Astrocyte (in vitro differentiated cells and primary cell): ENCODE measurements around the gene NOX3. TPM values are rescaled to one million over a fixed set of nuclear protein-coding genes. Genes with fewer than 3 reads are reported as not detected.

ENCODE experiments used
- DNase-seq: peaks from one replicate; pipeline ENCODE4 v3.0.0-alpha.2; 2010; ENCODE audit warnings: low read depth
- FAIRE-seq: peaks from 2 replicates; lab custom pipeline; 2011; peaks lifted over from hg19 to GRCh38; lab: Jason Lieb, UNC
- H2AFZ ChIP-seq: 2 replicates; pipeline ENCODE4 v1.6.0; 2012; ENCODE audit warnings: low read depth, low read length, inconsistent platforms
- H3K27ac ChIP-seq: 2 replicates; pipeline ENCODE4 v1.5.1; 2011; ENCODE audit warnings: low read depth, low read length, inconsistent platforms
- H3K27me3 ChIP-seq: 2 replicates; pipeline ENCODE4 v1.6.0; 2011; ENCODE audit warnings: low read length, inconsistent platforms; ENCODE audit not compliant: insufficient read depth
- H3K36me3 ChIP-seq: 2 replicates; pipeline ENCODE4 v1.5.1; 2011; ENCODE audit warnings: low read length, inconsistent platforms; ENCODE audit not compliant: insufficient read depth
- H3K4me1 ChIP-seq: 2 replicates; pipeline ENCODE4 v1.5.1; 2011; ENCODE audit warnings: low read length, inconsistent platforms; ENCODE audit not compliant: insufficient read depth
- H3K4me2 ChIP-seq: 2 replicates; pipeline ENCODE4 v1.6.0; 2012; ENCODE audit warnings: low read length, inconsistent platforms
- H3K4me3 ChIP-seq: 2 replicates; pipeline ENCODE4 v1.5.1; 2011; ENCODE audit warnings: low read depth, mild to moderate bottlenecking, low read length, inconsistent platforms; ENCODE audit not compliant: insufficient read depth
- H3K79me2 ChIP-seq: 2 replicates; pipeline ENCODE4 v1.6.0; 2012; ENCODE audit warnings: mild to moderate bottlenecking, low read length, inconsistent platforms; ENCODE audit not compliant: insufficient read depth
- H3K9ac ChIP-seq: 2 replicates; pipeline ENCODE4 v1.6.0; 2012; ENCODE audit warnings: mild to moderate bottlenecking, low read length, inconsistent platforms
- H3K9me3 ChIP-seq: 2 replicates; pipeline ENCODE4 v1.5.1; 2012; ENCODE audit warnings: low read depth, mild to moderate bottlenecking, low read length, inconsistent platforms; ENCODE audit not compliant: insufficient read depth
- H4K20me1 ChIP-seq: 2 replicates; pipeline ENCODE4 v1.6.0; 2012; ENCODE audit warnings: low read length, inconsistent platforms; ENCODE audit not compliant: insufficient read depth
- H3K27ac Mint-ChIP-seq: one replicate; pipeline ENCODE4 v1.8.0; 2021; ENCODE audit warnings: mild to moderate bottlenecking, mixed read lengths; ENCODE audit not compliant: unreplicated experiment
- H3K27me3 Mint-ChIP-seq: one replicate; pipeline ENCODE4 v1.8.0; 2021; ENCODE audit warnings: low read depth, mixed read lengths; ENCODE audit not compliant: unreplicated experiment
- H3K36me3 Mint-ChIP-seq: one replicate; pipeline ENCODE4 v1.8.0; 2021; ENCODE audit warnings: low read depth, mixed read lengths; ENCODE audit not compliant: unreplicated experiment
- H3K4me1 Mint-ChIP-seq: one replicate; pipeline ENCODE4 v1.8.0; 2021; ENCODE audit warnings: low read depth, mixed read lengths; ENCODE audit not compliant: unreplicated experiment
- H3K4me3 Mint-ChIP-seq: one replicate; pipeline ENCODE4 v1.8.0; 2021; ENCODE audit warnings: mild to moderate bottlenecking, moderate library complexity, mixed read lengths; ENCODE audit not compliant: unreplicated experiment
- H3K9me3 Mint-ChIP-seq: one replicate; pipeline ENCODE4 v1.8.0; 2021; ENCODE audit warnings: mild to moderate bottlenecking, mixed read lengths; ENCODE audit not compliant: unreplicated experiment
- EZH2 ChIP-seq: IDR thresholded peaks from 2 replicates; pipeline ENCODE4 v1.6.1; 2012; ENCODE audit warnings: mild to moderate bottlenecking, low read length, inconsistent platforms; ENCODE audit not compliant: insufficient read depth
- total RNA-seq: library from RNA; stranded (reverse); gene quantifications from 2 replicates; pipeline ENCODE4 v1.2.1, GENCODE V29; 2021
- TF ChIP-seq, protein P1 (sequence below): IDR thresholded peaks from 2 replicates; pipeline ENCODE4 v1.5.1; 2011; ENCODE audit warnings: low read depth, mild to moderate bottlenecking, inconsistent platforms, low read length, moderate library complexity; ENCODE audit not compliant: insufficient read depth

NOX3 gene
- total RNA-seq, 1 donor from 2014 or later, result 0.30 TPM

DNA sequence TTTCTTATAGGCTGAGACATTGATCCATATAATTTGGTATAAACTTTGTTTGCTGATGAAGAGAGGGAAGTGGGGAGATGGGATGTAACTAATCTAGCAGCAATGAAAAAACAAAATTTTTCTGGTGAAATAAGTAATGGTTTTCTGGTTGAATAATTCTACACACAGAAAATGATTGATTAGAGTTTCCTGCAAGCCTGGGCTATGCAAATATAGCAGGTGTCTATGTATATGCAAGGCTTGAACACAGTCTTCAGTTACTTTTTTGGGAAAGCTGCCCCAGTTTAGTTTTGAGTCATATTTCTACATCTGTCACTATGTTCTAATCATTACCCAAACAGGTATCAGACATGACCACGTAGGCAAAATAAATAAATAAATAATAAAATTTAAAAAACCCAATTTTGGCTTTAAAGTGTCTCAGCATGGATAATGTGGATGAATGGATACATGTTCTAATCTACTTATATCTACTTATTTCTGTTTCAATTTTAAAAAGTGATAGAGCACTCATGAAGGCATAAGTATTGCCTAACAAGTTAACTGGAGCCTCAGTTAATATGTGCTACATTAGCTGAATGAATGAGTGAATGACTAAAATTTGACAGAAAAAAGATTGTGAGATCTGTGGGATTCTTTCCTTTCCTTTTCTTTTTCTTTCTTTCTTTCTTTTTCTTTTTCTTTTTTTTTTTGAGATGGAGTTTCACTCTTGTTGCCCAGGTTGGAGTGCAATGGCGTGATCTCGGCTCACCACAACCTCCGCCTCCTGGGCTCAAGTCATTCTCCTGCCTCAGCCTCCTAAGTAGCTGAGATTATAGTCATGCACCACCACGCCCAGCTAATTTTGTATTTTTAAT lies 104.1 kb downstream of the NOX3 start:
- Mint-ChIP-seq H3K27ac (no peak overlapping the region), H3K4me1 (no peaks in the 10 kb centered on the region), H3K9me3 (peaks cover 31% of the 10 kb centered on the region), H3K36me3 (peaks cover 4% of the 10 kb centered on the region), H3K4me3 (no peak overlapping the region), H3K27me3 (no peaks in the 10 kb centered on the region)
- H3K79me2 ChIP-seq, result no peaks in the 10 kb centered on the region
- H3K4me2 ChIP-seq, result no peak overlapping the region
- no peak overlapping the region for H3K27ac ChIP-seq
- TF ChIP-seq, protein P1, sequence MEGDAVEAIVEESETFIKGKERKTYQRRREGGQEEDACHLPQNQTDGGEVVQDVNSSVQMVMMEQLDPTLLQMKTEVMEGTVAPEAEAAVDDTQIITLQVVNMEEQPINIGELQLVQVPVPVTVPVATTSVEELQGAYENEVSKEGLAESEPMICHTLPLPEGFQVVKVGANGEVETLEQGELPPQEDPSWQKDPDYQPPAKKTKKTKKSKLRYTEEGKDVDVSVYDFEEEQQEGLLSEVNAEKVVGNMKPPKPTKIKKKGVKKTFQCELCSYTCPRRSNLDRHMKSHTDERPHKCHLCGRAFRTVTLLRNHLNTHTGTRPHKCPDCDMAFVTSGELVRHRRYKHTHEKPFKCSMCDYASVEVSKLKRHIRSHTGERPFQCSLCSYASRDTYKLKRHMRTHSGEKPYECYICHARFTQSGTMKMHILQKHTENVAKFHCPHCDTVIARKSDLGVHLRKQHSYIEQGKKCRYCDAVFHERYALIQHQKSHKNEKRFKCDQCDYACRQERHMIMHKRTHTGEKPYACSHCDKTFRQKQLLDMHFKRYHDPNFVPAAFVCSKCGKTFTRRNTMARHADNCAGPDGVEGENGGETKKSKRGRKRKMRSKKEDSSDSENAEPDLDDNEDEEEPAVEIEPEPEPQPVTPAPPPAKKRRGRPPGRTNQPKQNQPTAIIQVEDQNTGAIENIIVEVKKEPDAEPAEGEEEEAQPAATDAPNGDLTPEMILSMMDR, result no peak
- no peak for TF ChIP-seq EZH2
- DNase-seq (no peak), FAIRE-seq (no peak)
- H3K27me3 ChIP-seq, result no peaks in the 10 kb centered on the region
- no peak overlapping the region for H2AFZ ChIP-seq
- no peaks in the 10 kb centered on the region for H3K36me3 ChIP-seq
- no peaks in the 10 kb centered on the region for H4K20me1 ChIP-seq
- H3K4me3 ChIP-seq, result no peak overlapping the region
- no peaks in the 10 kb centered on the region for H3K9me3 ChIP-seq
- no peaks in the 10 kb centered on the region for H3K4me1 ChIP-seq
- H3K9ac ChIP-seq, result no peak overlapping the region

DNA sequence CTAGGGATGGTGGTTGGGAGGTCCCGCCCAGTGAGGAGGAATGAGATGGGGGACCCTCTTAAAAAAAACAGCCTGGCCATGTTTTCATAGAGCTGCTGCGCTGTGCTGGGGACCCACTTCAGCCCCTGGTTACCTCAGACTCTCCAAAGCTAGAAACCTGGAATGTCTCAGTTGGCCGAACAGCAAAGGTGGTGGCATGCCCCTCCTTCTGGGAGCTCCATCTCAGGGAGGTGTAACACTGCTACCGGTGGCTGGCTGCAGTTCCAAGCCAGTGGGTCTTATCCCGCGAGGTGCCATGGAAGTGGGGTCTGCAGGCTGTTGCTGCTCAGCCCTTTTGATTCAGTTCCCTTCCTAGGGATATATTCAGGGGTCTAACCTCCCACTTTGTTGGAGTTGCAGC lies 105.7 kb downstream of the NOX3 start:
- H3K4me3 ChIP-seq, result no peak overlapping the region
- H3K4me1 ChIP-seq, result no peaks in the 10 kb centered on the region
- Mint-ChIP-seq H3K9me3 (peaks cover 32% of the 10 kb centered on the region), H3K27me3 (no peaks in the 10 kb centered on the region), H3K27ac (no peak overlapping the region), H3K4me3 (no peak overlapping the region), H3K4me1 (no peaks in the 10 kb centered on the region), H3K36me3 (peaks cover 4% of the 10 kb centered on the region)
- H2AFZ ChIP-seq, result no peak overlapping the region
- no peak for FAIRE-seq
- H3K4me2 ChIP-seq, result no peak overlapping the region
- no peak overlapping the region for H3K9ac ChIP-seq
- H3K27ac ChIP-seq, result no peak overlapping the region
- no peaks in the 10 kb centered on the region for H3K9me3 ChIP-seq
- no peak for DNase-seq
- no peaks in the 10 kb centered on the region for H3K36me3 ChIP-seq
- H3K79me2 ChIP-seq, result no peaks in the 10 kb centered on the region
- TF ChIP-seq, protein P1, result no peak
- TF ChIP-seq EZH2, result no peak
- H4K20me1 ChIP-seq, result no peaks in the 10 kb centered on the region
- H3K27me3 ChIP-seq, result no peaks in the 10 kb centered on the region

DNA sequence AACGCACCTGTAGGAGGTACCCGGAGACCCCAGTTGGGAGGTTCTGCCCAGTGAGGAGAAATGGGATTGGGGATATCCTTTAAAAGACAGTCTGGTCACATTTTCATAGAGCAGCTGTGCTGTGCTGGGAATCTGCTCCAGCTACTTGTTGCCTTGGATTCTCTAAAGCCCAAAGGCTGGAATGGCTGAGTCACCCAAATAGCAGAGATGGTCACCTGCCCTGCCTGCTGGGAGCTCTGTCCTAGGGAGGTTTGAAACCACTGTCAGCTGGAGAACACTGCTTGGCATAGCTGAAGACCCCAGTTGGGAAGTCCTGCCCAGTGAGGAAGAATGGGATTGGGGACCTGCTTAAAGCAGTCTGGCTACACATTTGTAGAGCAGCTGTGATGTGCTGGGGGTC lies 106.5 kb downstream of the NOX3 start:
- H3K4me1 ChIP-seq, result no peaks in the 10 kb centered on the region
- no peak overlapping the region for H2AFZ ChIP-seq
- Mint-ChIP-seq H3K4me1 (no peaks in the 10 kb centered on the region), H3K27me3 (no peaks in the 10 kb centered on the region), H3K4me3 (no peak overlapping the region), H3K27ac (no peak overlapping the region), H3K9me3 (peaks cover 28% of the 10 kb centered on the region), H3K36me3 (peaks cover 3% of the 10 kb centered on the region)
- FAIRE-seq, result peak; percentile 56
- H3K27ac ChIP-seq, result no peak overlapping the region
- no peaks in the 10 kb centered on the region for H4K20me1 ChIP-seq
- no peaks in the 10 kb centered on the region for H3K9me3 ChIP-seq
- H3K27me3 ChIP-seq, result no peaks in the 10 kb centered on the region
- no peak overlapping the region for H3K4me2 ChIP-seq
- no peaks in the 10 kb centered on the region for H3K79me2 ChIP-seq
- TF ChIP-seq EZH2, result no peak
- TF ChIP-seq, protein P1, result no peak
- peak; percentile 45 for DNase-seq
- no peak overlapping the region for H3K9ac ChIP-seq
- H3K36me3 ChIP-seq, result no peaks in the 10 kb centered on the region
- no peak overlapping the region for H3K4me3 ChIP-seq
